IMR-90 (cell line): ENCODE results near the gene SLC4A3. TPM values are rescaled to one million over a fixed set of nuclear protein-coding genes. Genes with fewer than 3 reads are reported as not detected.

Experiments
- ATAC-seq: fragments of 200-7000 bp; cut with Tn5 transposase; 2 replicates; pipeline ENCODE4 v1.9.1; 2020; ENCODE audit warnings: low read depth, mild to moderate bottlenecking, moderate library complexity
- BruUV-seq: library from RNA; stranded (reverse); fragments of 400-500 nt; replicated peaks from 2 replicates; lab custom pipeline; 2021; lab: Mats Ljungman, UMichigan
- CTCF ChIA-PET: fragments of 300-600 bp; formaldehyde crosslinking; extraction: SDS; loops from one replicate; lab custom pipeline; 2021; ENCODE audit warnings: antibody characterized with exemption; lab: Yijun Ruan, JAX
- POLR2A ChIA-PET: fragments of 300-600 bp; sonication (Branson Sonifier 250); formaldehyde crosslinking; loops from one replicate; lab custom pipeline; 2022; ENCODE audit warnings: antibody characterized with exemption; ENCODE audit not compliant: unreplicated experiment; lab: Charles Lee
- DNase-seq: peaks from one replicate; pipeline ENCODE4 v3.0.0; 2013
- H2AFZ ChIP-seq: replicated peaks from 2 replicates; pipeline ENCODE3; 2013; ENCODE audit warnings: low read length, mild to moderate bottlenecking; ENCODE audit not compliant: poor library complexity
- H2AK5ac ChIP-seq: 2 replicates; pipeline ENCODE4 v1.6.1; 2013; ENCODE audit warnings: low read depth, low read length, inconsistent platforms
- H2AK9ac ChIP-seq: replicated peaks from 2 replicates; pipeline ENCODE3; 2013; ENCODE audit warnings: mild to moderate bottlenecking, low read depth, low read length, moderate library complexity; ENCODE audit not compliant: poor library complexity
- H2BK120ac ChIP-seq: 2 replicates; pipeline ENCODE4 v1.6.1; 2013; ENCODE audit warnings: low read depth, low read length, inconsistent platforms
- H2BK15ac ChIP-seq: 3 replicates; pipeline ENCODE4 v1.6.1; 2013; ENCODE audit warnings: low read depth, low read length, inconsistent platforms
- H2BK20ac ChIP-seq: 2 replicates; pipeline ENCODE4 v1.6.1; 2013; ENCODE audit warnings: low read depth, mild to moderate bottlenecking, inconsistent platforms, low read length, moderate library complexity
- H2BK5ac ChIP-seq: 2 replicates; pipeline ENCODE4 v1.6.1; 2013; ENCODE audit warnings: mild to moderate bottlenecking, low read depth, low read length, inconsistent platforms; ENCODE audit not compliant: poor library complexity, severe bottlenecking
- H3K14ac ChIP-seq: replicated peaks from 2 replicates; pipeline ENCODE4 v1.6.1; 2013; ENCODE audit warnings: low read depth, low read length, inconsistent platforms
- H3K18ac ChIP-seq: 2 replicates; pipeline ENCODE4 v1.6.1; 2013; ENCODE audit warnings: low read depth, low read length, control low read depth
- H3K23ac ChIP-seq: 2 replicates; pipeline ENCODE4 v1.6.1; 2013; ENCODE audit warnings: low read depth, low read length, inconsistent platforms
- H3K27ac ChIP-seq: 2 replicates; pipeline ENCODE4 v1.5.1; 2013; ENCODE audit warnings: mild to moderate bottlenecking, control low read depth, low read length; ENCODE audit not compliant: insufficient read depth
- H3K27me3 ChIP-seq: 2 replicates; pipeline ENCODE4 v1.6.1; 2013; ENCODE audit warnings: low read length; ENCODE audit not compliant: control insufficient read depth, insufficient read depth
- H3K36me3 ChIP-seq: 2 replicates; pipeline ENCODE4 v1.6.1; 2013; ENCODE audit warnings: low read length, mixed read lengths; ENCODE audit not compliant: control insufficient read depth, insufficient read depth
- H3K4ac ChIP-seq: 2 replicates; pipeline ENCODE4 v1.6.1; 2013; ENCODE audit warnings: low read depth, low read length, inconsistent platforms
- H3K4me1 ChIP-seq: 2 replicates; pipeline ENCODE4 v1.6.1; 2013; ENCODE audit warnings: low read length, mixed read lengths; ENCODE audit not compliant: control insufficient read depth, insufficient read depth
- H3K4me2 ChIP-seq: 2 replicates; pipeline ENCODE4 v1.6.1; 2013; ENCODE audit warnings: low read depth, mild to moderate bottlenecking, control low read depth, low read length, moderate library complexity
- H3K4me3 ChIP-seq: 2 replicates; pipeline ENCODE4 v1.5.1; 2013; ENCODE audit warnings: low read depth, mild to moderate bottlenecking, control low read depth, low read length, moderate library complexity; ENCODE audit not compliant: insufficient read depth
- H3K56ac ChIP-seq: 2 replicates; pipeline ENCODE4 v1.6.1; 2013; ENCODE audit warnings: low read length, inconsistent platforms; ENCODE audit not compliant: insufficient read depth; ENCODE audit errors: extremely low read depth
- H3K79me1 ChIP-seq, 2 experiments: 2 replicates each; pipeline ENCODE4 v1.6.1; 2013; ENCODE audit warnings: low read length in 2 of 2, inconsistent platforms in 1 of 2, low read depth in 1 of 2
- H3K9ac ChIP-seq: 2 replicates; pipeline ENCODE4 v1.6.1; 2013; ENCODE audit warnings: low read depth, low read length, control low read depth
- H3K9me1 ChIP-seq: 2 replicates; pipeline ENCODE4 v1.6.1; 2013; ENCODE audit warnings: low read length, inconsistent platforms; ENCODE audit not compliant: insufficient read depth
- H3K9me3 ChIP-seq: 2 replicates; pipeline ENCODE4 v1.6.1; 2013; ENCODE audit warnings: low read length; ENCODE audit not compliant: control insufficient read depth, insufficient read depth
- H4K20me1 ChIP-seq: 2 replicates; pipeline ENCODE4 v1.6.1; 2013; ENCODE audit warnings: low read length, inconsistent platforms; ENCODE audit not compliant: insufficient read depth
- H4K5ac ChIP-seq: 2 replicates; pipeline ENCODE4 v1.6.1; 2013; ENCODE audit warnings: mild to moderate bottlenecking, low read depth, low read length, control low read depth
- H4K8ac ChIP-seq, 2 experiments: 2 replicates each; pipeline ENCODE4 v1.6.1; 2013; ENCODE audit warnings: low read depth in 2 of 2, low read length in 2 of 2, control low read depth in 1 of 2, inconsistent platforms in 1 of 2
- H4K91ac ChIP-seq: 2 replicates; pipeline ENCODE4 v1.6.1; 2013; ENCODE audit warnings: low read depth, low read length, inconsistent platforms; ENCODE audit not compliant: insufficient read depth
- BHLHE40 ChIP-seq: fragments of 150-350 bp; IDR thresholded peaks from 2 replicates; pipeline ENCODE4 v1.6.1; 2016; ENCODE audit warnings: mild to moderate bottlenecking, low read depth, low read length
- CEBPB ChIP-seq: IDR thresholded peaks from 2 replicates; pipeline ENCODE4 v1.6.1; 2012; ENCODE audit warnings: low read depth, low read length, improper control_type of control experiment
- ELK1 ChIP-seq: fragments of 150-350 bp; IDR thresholded peaks from 2 replicates; pipeline ENCODE4 v1.6.1; 2016; ENCODE audit warnings: low read depth, mild to moderate bottlenecking, low read length, moderate library complexity, borderline replicate concordance
- FOS ChIP-seq: fragments of 150-350 bp; IDR thresholded peaks from 2 replicates; pipeline ENCODE4 v1.6.1; 2016; ENCODE audit warnings: low read depth, low read length
- MAZ ChIP-seq: IDR thresholded peaks from 2 replicates; pipeline ENCODE4 v1.6.1; 2012; ENCODE audit warnings: low read depth, mild to moderate bottlenecking, low read length, improper control_type of control experiment, moderate library complexity, borderline replicate concordance
- MXI1 ChIP-seq: IDR thresholded peaks from 2 replicates; pipeline ENCODE4 v1.6.1; 2012; ENCODE audit warnings: low read depth, mild to moderate bottlenecking, low read length, moderate library complexity, borderline replicate concordance
- NFE2L2 ChIP-seq: fragments of 150-350 bp; IDR thresholded peaks from 2 replicates; pipeline ENCODE4 v1.6.1; 2016; ENCODE audit warnings: low read depth, mild to moderate bottlenecking, low read length
- POLR2A ChIP-seq: IDR thresholded peaks from 2 replicates; pipeline ENCODE4 v1.6.1; 2012; ENCODE audit warnings: mild to moderate bottlenecking, low read depth, low read length
- RAD21 ChIP-seq: IDR thresholded peaks from 2 replicates; pipeline ENCODE4 v1.6.1; 2012; ENCODE audit warnings: low read length, improper control_type of control experiment
- RCOR1 ChIP-seq: IDR thresholded peaks from 2 replicates; pipeline ENCODE4 v1.6.1; 2012; ENCODE audit warnings: mild to moderate bottlenecking, low read length, improper control_type of control experiment; ENCODE audit not compliant: insufficient replicate concordance
- SMC3 ChIP-seq: fragments of 150-350 bp; IDR thresholded peaks from 2 replicates; pipeline ENCODE4 v1.6.1; 2016; ENCODE audit warnings: low read depth, mild to moderate bottlenecking, antibody characterized with exemption, low read length, moderate library complexity
- WGBS, 2 experiments: methylation state at CpG; one replicate each; pipeline versions ENCODE4 v1.1.5 to v1.1.7; 2013; ENCODE audit warnings: missing lambda C conversion rate in 2 of 2; ENCODE audit not compliant: insufficient read length in 1 of 2; ENCODE audit errors: extremely low coverage in 2 of 2; 5-methylcytosine and 5-hydroxymethylcytosine counted together
- dilution Hi-C: fragments of 300-500 bp; cut with HindIII; formaldehyde crosslinking; loops from one replicate; pipeline ENCODE4 v1.14.3; 2018; ENCODE audit warnings: low sequenced_read_pairs; ENCODE audit not compliant: unreplicated experiment
- in situ Hi-C: fragments of 300-500 bp; cut with MboI; formaldehyde crosslinking; loops from 3 replicates; pipeline ENCODE4 v1.14.3; 2019; ENCODE audit warnings: low sequenced_read_pairs, inconsistent platforms, mixed read lengths
- intact Hi-C: fragments of 100-400 bp; cut with micrococcal nuclease; formaldehyde crosslinking; loops from 2 replicates; pipeline ENCODE4 v1.10.0; 2022
- polyA plus RNA-seq, 3 experiments: library from polyadenylated mRNA; depleted of rRNA; stranded (reverse); fragments of >200 nt; gene quantifications; 2 replicates each; pipeline ENCODE4 v1.2.3, GENCODE V29; 2012; ENCODE audit warnings: low replicate concordance in 1 of 3
- total RNA-seq: library from RNA; depleted of rRNA; stranded (reverse); fragments of >200 nt; gene quantifications from 2 replicates; pipeline ENCODE4 v1.2.3, GENCODE V29; 2012

The SLC4A3 gene
- total and polyA plus RNA-seq, 2 of the 4 experiments (the other 2 are of a cell fraction) = 0.90 to 6.1 TPM

- no peak overlapping the region for H2AFZ ChIP-seq
- no peak overlapping the region for H4K91ac ChIP-seq
- H2AK5ac ChIP-seq = no peak overlapping the region
- no peak overlapping the region for H2BK15ac ChIP-seq
- WGBS, 2 experiments = no CpG with 5 or more reads among the region's 4 CpGs
- H3K4me2 ChIP-seq = no peak overlapping the region
- BruUV-seq = no TSS peak
- H2BK120ac ChIP-seq = no peak overlapping the region
- H4K5ac ChIP-seq = no peak overlapping the region
- H2BK5ac ChIP-seq = no peak overlapping the region
- H4K20me1 ChIP-seq = no peaks in the 10 kb centered on the region
- no peak overlapping the region for H3K23ac ChIP-seq
- no peaks in the 10 kb centered on the region for H3K79me1 ChIP-seq
- H3K36me3 ChIP-seq = no peaks in the 10 kb centered on the region
- no peak overlapping the region for H3K14ac ChIP-seq
- H2BK20ac ChIP-seq = no peak overlapping the region
- TF ChIP-seq CEBPB (no peak), SMC3 (no peak), RAD21 (no peak), NFE2L2 (no peak), ELK1 (no peak), RCOR1 (no peak), FOS (no peak), BHLHE40 (no peak), POLR2A (no peak), MXI1 (no peak), MAZ (no peak)
- H4K8ac ChIP-seq = no peak overlapping the region
- no peak overlapping the region for H3K9ac ChIP-seq
- ChIA-PET CTCF (no interaction called here), POLR2A (no interaction called here)
- no peak overlapping the region for H3K56ac ChIP-seq
- H3K4ac ChIP-seq = no peak overlapping the region
- dilution Hi-C loops (no loop called here), in situ Hi-C loops (loop anchor here (5.0 kb wide), 1 partner anchor 38 kb away; no protein-coding TSS in a partner anchor), intact Hi-C loops (no loop called here)
- no peak overlapping the region for H2AK9ac ChIP-seq
- peaks cover 12% of the 10 kb centered on the region for H3K4me1 ChIP-seq
- H3K18ac ChIP-seq = no peak overlapping the region
- no peak overlapping the region for H3K4me3 ChIP-seq
- ATAC-seq (no peak), DNase-seq (no peak)
- H3K9me1 ChIP-seq = peaks cover 11% of the 10 kb centered on the region
- no peak overlapping the region for H3K27ac ChIP-seq
- H3K27me3 ChIP-seq = peaks cover 23% of the 10 kb centered on the region
- peaks cover 3% of the 10 kb centered on the region for H3K9me3 ChIP-seq
These were observed 21.5 kb downstream of the SLC4A3 start for GRCh38 chr2:219648963-219649362.
